CD14-positive monocyte (primary cell): ENCODE measurements around the gene CXCR3. TPM values are rescaled to one million over a fixed set of nuclear protein-coding genes. Genes with fewer than 3 reads are reported as not detected.

Experiments used
- DNase-seq, 3 donors: peaks; one replicate each; pipeline ENCODE4 v3.0.0-alpha.2; 2011 to 2022
- H2AFZ ChIP-seq: 2 replicates; pipeline ENCODE4 v1.6.0; 2012; ENCODE audit warnings: mild to moderate bottlenecking, low read depth, low read length, inconsistent platforms; ENCODE audit not compliant: insufficient read depth, poor library complexity, severe bottlenecking
- H3K27ac ChIP-seq, 2 donors: 1 replicate in 1 of 2; 2 replicates in 1 of 2; pipeline ENCODE4 v1.5.1; 2012 to 2013; ENCODE audit warnings: low read length in 2 of 2, control low read depth in 1 of 2, inconsistent platforms in 1 of 2, low read depth in 1 of 2, mild to moderate bottlenecking in 1 of 2
- H3K27me3 ChIP-seq, 2 donors: one replicate each; pipeline versions ENCODE4 v1.6.0 to v1.6.1; 2011 to 2013; ENCODE audit warnings: low read length in 2 of 2; ENCODE audit not compliant: control insufficient read depth in 2 of 2, insufficient read depth in 2 of 2
- H3K36me3 ChIP-seq, 2 donors: replicated peaks in 1 of 2; 1 replicate in 1 of 2; 2 replicates in 1 of 2; pipeline versions ENCODE4 v1.5.1 to v1.6.1; 2012 to 2013; ENCODE audit warnings: low read length in 2 of 2, control low read depth in 1 of 2, inconsistent platforms in 1 of 2, mild to moderate bottlenecking in 1 of 2; ENCODE audit not compliant: insufficient read depth in 2 of 2, control insufficient read depth in 1 of 2
- H3K4me1 ChIP-seq, 2 donors: 1 replicate in 1 of 2; 2 replicates in 1 of 2; pipeline versions ENCODE4 v1.5.1 to v1.6.1; 2012 to 2013; ENCODE audit warnings: low read length in 2 of 2, control low read depth in 1 of 2, inconsistent platforms in 1 of 2, mild to moderate bottlenecking in 1 of 2, moderate library complexity in 1 of 2; ENCODE audit not compliant: insufficient read depth in 2 of 2, control insufficient read depth in 1 of 2
- H3K4me2 ChIP-seq: replicated peaks from 2 replicates; pipeline ENCODE3; 2012; ENCODE audit warnings: low read length, moderate library complexity, mild to moderate bottlenecking; ENCODE audit not compliant: poor library complexity, severe bottlenecking; ENCODE audit errors: extremely low read depth
- H3K4me3 ChIP-seq, 3 experiments: fragments of 200-600 bp in 1 of 3; sonication (generic) in 1 of 3; replicated peaks in 1 of 3; 1 replicate in 2 of 3; 2 replicates in 1 of 3; pipeline ENCODE4 v1.5.1; 2011 to 2013; ENCODE audit warnings: low read length in 3 of 3, mild to moderate bottlenecking in 3 of 3, control low read depth in 2 of 3, low read depth in 2 of 3, inconsistent platforms in 1 of 3, moderate library complexity in 1 of 3
- H3K79me2 ChIP-seq: 2 replicates; pipeline ENCODE4 v1.6.0; 2012; ENCODE audit warnings: mild to moderate bottlenecking, control low read depth, inconsistent platforms, low read length, moderate library complexity; ENCODE audit not compliant: insufficient read depth
- H3K9ac ChIP-seq: 2 replicates; pipeline ENCODE4 v1.6.0; 2017; ENCODE audit warnings: low read length, mild to moderate bottlenecking; ENCODE audit not compliant: insufficient read depth, poor library complexity, severe bottlenecking
- H3K9me3 ChIP-seq, 2 donors: replicated peaks in 1 of 2; 1 replicate in 1 of 2; 2 replicates in 1 of 2; pipeline versions ENCODE4 v1.5.1 to v1.6.1; 2012 to 2013; ENCODE audit warnings: low read length in 2 of 2, control low read depth in 1 of 2; ENCODE audit not compliant: control insufficient read depth in 1 of 2, insufficient read depth in 1 of 2
- H4K20me1 ChIP-seq: 2 replicates; pipeline ENCODE4 v1.6.0; 2012; ENCODE audit warnings: mild to moderate bottlenecking, low read length, control low read depth, moderate library complexity; ENCODE audit not compliant: insufficient read depth
- H3K27ac Mint-ChIP-seq, 7 donors: one replicate each; pipeline ENCODE4 v1.8.0; 2020; ENCODE audit warnings: mild to moderate bottlenecking in 7 of 7, mixed read lengths in 7 of 7, moderate library complexity in 6 of 7, inconsistent platforms in 2 of 7
- H3K27me3 Mint-ChIP-seq, 3 donors: one replicate each; pipeline ENCODE4 v1.8.0; 2021 to 2022; ENCODE audit warnings: low read depth in 3 of 3, mild to moderate bottlenecking in 3 of 3, mixed read lengths in 3 of 3, moderate library complexity in 3 of 3, inconsistent platforms in 1 of 3
- H3K36me3 Mint-ChIP-seq, 2 donors: one replicate each; pipeline ENCODE4 v1.8.0; 2020; ENCODE audit warnings: mixed read lengths in 2 of 2, inconsistent platforms in 1 of 2, mild to moderate bottlenecking in 1 of 2
- H3K4me1 Mint-ChIP-seq: one replicate; pipeline ENCODE4 v1.8.0; 2020; ENCODE audit warnings: mild to moderate bottlenecking, mixed read lengths
- H3K4me3 Mint-ChIP-seq, 2 donors: one replicate each; pipeline ENCODE4 v1.8.0; 2020; ENCODE audit warnings: mild to moderate bottlenecking in 2 of 2, mixed read lengths in 2 of 2, moderate library complexity in 1 of 2
- H3K9me3 Mint-ChIP-seq, 7 donors: one replicate each; pipeline ENCODE4 v1.8.0; 2020 to 2022; ENCODE audit warnings: mixed read lengths in 7 of 7, mild to moderate bottlenecking in 6 of 7, moderate library complexity in 6 of 7, inconsistent platforms in 2 of 7
- WGBS: methylation state at CpG from one replicate; pipeline ENCODE4 v1.1.5; 2013; ENCODE audit warnings: missing lambda C conversion rate; ENCODE audit not compliant: insufficient coverage; 5-methylcytosine and 5-hydroxymethylcytosine counted together
- intact Hi-C, 2 donors: fragments of 100-400 bp; cut with micrococcal nuclease; formaldehyde crosslinking; loops; one replicate each; pipeline versions ENCODE4 v1.15.0 to v1.15.1; 2023
- polyA minus RNA-seq: library from RNA; depleted of rRNA, polyadenylated mRNA; stranded (reverse); fragments of >200 nt; gene quantifications from 2 replicates; pipeline ENCODE4 v1.2.3, GENCODE V29; 2012
- polyA plus RNA-seq, 3 donors: library from polyadenylated mRNA; depleted of rRNA in 1 of 3; unstranded in 2 of 3; stranded (reverse) in 1 of 3; fragments of 300-500 nt in 2 of 3; fragments of >200 nt in 1 of 3; fragmentation: Illumina TruSeq in 2 of 3; gene quantifications; 1 replicate in 2 of 3; 2 replicates in 1 of 3; pipeline ENCODE4 v1.2.3, GENCODE V29; 2012 to 2021
- total RNA-seq, 12 experiments: library from RNA in 1 of 12; stranded (reverse) in 1 of 12; fragments of 120-200 nt in 1 of 12; gene quantifications; one replicate each; pipeline ENCODE4 v1.2.4 and lab custom pipeline; 2013 to 2026; ENCODE audit warnings: mixed read lengths in 6 of 12, inconsistent platforms in 1 of 12
- TF ChIP-seq, protein P1 (sequence below): fragments of 200-600 bp; IDR thresholded peaks from one replicate; pipeline ENCODE4 v1.8.0; 2022; ENCODE audit warnings: antibody characterized with exemption, mild to moderate bottlenecking

Gene CXCR3
- 0.04 TPM for total RNA-seq (2013)
- polyA plus RNA-seq (under 1 TPM; 0.04 to 0.14 (median 0.10) TPM), polyA minus RNA-seq (not detected in 2 replicates), total RNA-seq (lab: John Stamatoyannopoulos, UW) (0 to 1.0 (median 0.23) reads per million in 11 experiments)

DNA sequence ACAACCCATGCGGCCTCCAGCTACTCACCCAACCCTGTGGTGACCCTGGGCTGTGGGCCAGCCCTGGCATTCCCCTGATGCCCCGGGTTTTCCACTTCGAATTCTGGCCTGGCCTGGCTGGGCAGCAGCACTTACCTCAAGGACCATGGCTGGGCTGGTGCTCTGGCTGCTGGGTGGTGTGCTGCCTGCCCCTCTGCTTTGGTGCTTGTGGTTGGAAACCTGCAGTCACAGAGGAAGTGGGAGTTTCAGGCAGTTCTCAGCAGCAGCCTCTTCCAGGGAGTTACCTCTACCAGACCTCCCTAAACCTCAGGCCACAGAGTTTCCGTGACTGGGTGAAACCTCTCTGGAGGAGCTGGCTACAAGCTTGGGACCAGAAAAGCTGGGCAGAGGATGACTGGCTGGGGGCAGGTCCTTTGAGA is at the start of gene CXCR3:
Gene CXCR3, minus strand, starts transcription at position 209 of the 419 bp plus-strand sequence. Its CDS starts 62 bp downstream, at position 147.
- intact Hi-C loops: no loop called here
- peaks cover 0 to 7% of the 10 kb centered on the region in 2 donors for H3K36me3 ChIP-seq
- no peak within 1 kb of the TSS for H3K4me2 ChIP-seq
- no peaks in the 10 kb centered on the region for H3K79me2 ChIP-seq
- Mint-ChIP-seq H3K4me1 (peaks cover 19% of the 10 kb centered on the region), H3K27me3 (peaks cover 0 to 3% (median 2%) of the 10 kb centered on the region in 3 donors), H3K4me3 (peak within 1 kb of the TSS in 1 of 2 donors; percentile 56), H3K36me3 (peaks cover 13 to 16% of the 10 kb centered on the region in 2 donors), H3K27ac (peak within 1 kb of the TSS in 3 of 7 donors; percentile 18 to 47 (median 42)), H3K9me3 (peaks cover 0 to 2% (median 0%) of the 10 kb centered on the region in 7 donors)
- no peaks in the 10 kb centered on the region for H3K9me3 ChIP-seq
- H3K4me1 ChIP-seq: peaks cover 18 to 20% of the 10 kb centered on the region in 2 donors
- WGBS: no CpG with 5 or more reads among the region's 4 CpGs
- no peak within 1 kb of the TSS for H3K27ac ChIP-seq
- H3K9ac ChIP-seq: no peak within 1 kb of the TSS
- H3K27me3 ChIP-seq: no peaks in the 10 kb centered on the region
- DNase-seq: peak in 1 of 3 donors; percentile 10
- no peak within 1 kb of the TSS for H3K4me3 ChIP-seq
- TF ChIP-seq, protein P1, sequence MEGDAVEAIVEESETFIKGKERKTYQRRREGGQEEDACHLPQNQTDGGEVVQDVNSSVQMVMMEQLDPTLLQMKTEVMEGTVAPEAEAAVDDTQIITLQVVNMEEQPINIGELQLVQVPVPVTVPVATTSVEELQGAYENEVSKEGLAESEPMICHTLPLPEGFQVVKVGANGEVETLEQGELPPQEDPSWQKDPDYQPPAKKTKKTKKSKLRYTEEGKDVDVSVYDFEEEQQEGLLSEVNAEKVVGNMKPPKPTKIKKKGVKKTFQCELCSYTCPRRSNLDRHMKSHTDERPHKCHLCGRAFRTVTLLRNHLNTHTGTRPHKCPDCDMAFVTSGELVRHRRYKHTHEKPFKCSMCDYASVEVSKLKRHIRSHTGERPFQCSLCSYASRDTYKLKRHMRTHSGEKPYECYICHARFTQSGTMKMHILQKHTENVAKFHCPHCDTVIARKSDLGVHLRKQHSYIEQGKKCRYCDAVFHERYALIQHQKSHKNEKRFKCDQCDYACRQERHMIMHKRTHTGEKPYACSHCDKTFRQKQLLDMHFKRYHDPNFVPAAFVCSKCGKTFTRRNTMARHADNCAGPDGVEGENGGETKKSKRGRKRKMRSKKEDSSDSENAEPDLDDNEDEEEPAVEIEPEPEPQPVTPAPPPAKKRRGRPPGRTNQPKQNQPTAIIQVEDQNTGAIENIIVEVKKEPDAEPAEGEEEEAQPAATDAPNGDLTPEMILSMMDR: no peak
- H2AFZ ChIP-seq: no peak within 1 kb of the TSS
- no peaks in the 10 kb centered on the region for H4K20me1 ChIP-seq

- H3K4me3 Mint-ChIP-seq: no peak within 1 kb of the TSS
- H3K27me3 ChIP-seq: no peaks in the 10 kb centered on the region
- no peak for DNase-seq
- no peak within 1 kb of the TSS for H3K4me3 ChIP-seq
- WGBS: 95% methylated on average over 31 of the region's 50 CpGs
- peak within 1 kb of the TSS in 1 of 7 donors; percentile 19 for H3K27ac Mint-ChIP-seq
- no peak within 1 kb of the TSS for H3K27ac ChIP-seq
- no peaks in the 10 kb centered on the region for H3K9me3 Mint-ChIP-seq
- H3K9me3 ChIP-seq: no peaks in the 10 kb centered on the region
- H3K4me1 ChIP-seq: no peaks in the 10 kb centered on the region
- peaks cover 8 to 27% (median 22%) of the 10 kb centered on the region in 3 donors for H3K27me3 Mint-ChIP-seq
- no peaks in the 10 kb centered on the region for H4K20me1 ChIP-seq
- no peaks in the 10 kb centered on the region for H3K79me2 ChIP-seq
- no peak within 1 kb of the TSS for H3K9ac ChIP-seq
- no peaks in the 10 kb centered on the region for H3K36me3 ChIP-seq
- no peak within 1 kb of the TSS for H2AFZ ChIP-seq
- H3K36me3 Mint-ChIP-seq: no peaks in the 10 kb centered on the region
- H3K4me1 Mint-ChIP-seq: peaks cover 12% of the 10 kb centered on the region
- intact Hi-C loops: no loop called here
- H3K4me2 ChIP-seq: no peak within 1 kb of the TSS
- TF ChIP-seq, protein P1: no peak
Measured at GRCh38 chrX:71667328-71668247, 49.3 kb upstream of the CXCR3 start, which contains the start of gene LOC101059915. LOC101059915 (plus strand) TSS chrX:71667546.
